Measurements from ENCODE around the gene BARX2.
"Not testable (repeated sequence)": the region's sequence is repeated elsewhere in the genome, so short reads cannot be mapped to it uniquely, and the experiment has no call there.

Gene BARX2

GRCh38 chr11:129375751-129376657 is at the start of gene BARX2:
Gene BARX2, plus strand, starts transcription at chr11:129375848. Its CDS starts 188 bp downstream, at chr11:129376036.
- Histone ChIP-seq H3K4me1 (ENCODE audit: control insufficient read depth, insufficient read depth, low read length) (peaks cover 17% of the 10 kb centered on the region), H3K27me3 (ENCODE audit: control insufficient read depth, insufficient read depth, low read length) (peaks cover 91% of the 10 kb centered on the region), H3K36me3 (ENCODE audit: control insufficient read depth, insufficient read depth, low read length) (no peaks in the 10 kb centered on the region), H3K4me3 (ENCODE audit: low read depth, low read length) (peak within 1 kb of the TSS; percentile 61), H3K9me3 (ENCODE audit: control insufficient read depth, insufficient read depth, low read depth, low read length) (no peaks in the 10 kb centered on the region), H3K9ac (ENCODE audit: low read length) (peak within 1 kb of the TSS; percentile 41), H3K27ac (ENCODE audit: low read depth, low read length) (no peak within 1 kb of the TSS)

- Histone ChIP-seq H3K4me3 (ENCODE audit: low read depth, low read length) (no peak overlapping the region), H3K27me3 (ENCODE audit: control insufficient read depth, insufficient read depth, low read length) (no peaks in the 10 kb centered on the region), H3K9me3 (ENCODE audit: control insufficient read depth, insufficient read depth, low read depth, low read length) (no peaks in the 10 kb centered on the region), H3K9ac (ENCODE audit: low read length) (no peak overlapping the region), H3K27ac (ENCODE audit: low read depth, low read length) (no peak overlapping the region), H3K36me3 (ENCODE audit: control insufficient read depth, insufficient read depth, low read length) (no peaks in the 10 kb centered on the region), H3K4me1 (ENCODE audit: control insufficient read depth, insufficient read depth, low read length) (peaks cover 10% of the 10 kb centered on the region; the same call in 1 of the 2 replicates)
Observed at GRCh38 chr11:129326921-129327320, 48.7 kb upstream of the BARX2 start.

DNA sequence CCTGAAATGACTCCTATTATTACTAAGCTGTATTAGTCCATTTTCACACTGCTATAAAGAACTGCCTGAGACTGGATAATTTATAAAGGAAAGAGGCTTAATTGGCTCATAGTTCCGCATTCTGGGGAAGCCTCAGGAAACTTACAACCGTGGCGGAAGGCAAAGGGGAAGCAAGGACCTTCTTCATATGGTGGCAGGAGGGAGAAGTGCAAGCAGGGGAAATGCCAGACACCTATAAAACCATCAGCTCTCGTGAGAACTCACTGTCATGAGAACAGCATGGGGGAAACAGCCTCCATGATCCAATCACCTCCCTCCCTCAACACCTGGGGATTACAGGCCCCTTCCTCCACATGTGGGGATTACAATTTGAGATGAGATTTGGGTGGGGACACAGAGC is 47.9 kb upstream of the BARX2 start:
- H3K4me3 ChIP-seq (ENCODE audit: low read depth, low read length) = not testable (repeated sequence)

DNA sequence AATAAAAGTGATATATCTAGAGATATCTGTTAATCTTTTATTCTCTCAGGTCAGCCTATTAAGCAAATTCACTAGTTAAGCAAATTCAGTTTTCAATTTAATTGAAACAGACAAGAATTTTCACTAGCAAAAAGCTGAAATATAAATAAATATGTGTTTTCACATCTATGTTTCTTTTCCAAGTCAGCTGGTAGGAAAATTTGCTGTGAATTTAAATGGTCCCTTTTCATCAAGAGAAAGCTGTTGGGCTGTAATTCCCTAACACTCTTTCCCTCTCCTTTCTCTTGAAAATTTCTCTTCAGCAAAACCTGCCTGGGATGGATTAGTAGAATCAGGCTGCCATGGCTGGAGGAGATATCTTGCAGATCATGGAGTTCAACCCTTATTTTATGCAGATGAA is 46.9 kb upstream of the BARX2 start:
- Histone ChIP-seq H3K9ac (ENCODE audit: low read length) (no peak overlapping the region), H3K27ac (ENCODE audit: low read depth, low read length) (no peak overlapping the region), H3K36me3 (ENCODE audit: control insufficient read depth, insufficient read depth, low read length) (no peaks in the 10 kb centered on the region), H3K27me3 (ENCODE audit: control insufficient read depth, insufficient read depth, low read length) (no peaks in the 10 kb centered on the region), H3K9me3 (ENCODE audit: control insufficient read depth, insufficient read depth, low read depth, low read length) (no peaks in the 10 kb centered on the region), H3K4me1 (ENCODE audit: control insufficient read depth, insufficient read depth, low read length) (peaks cover 10% of the 10 kb centered on the region; the same call in 1 of the 2 replicates), H3K4me3 (ENCODE audit: low read depth, low read length) (no peak overlapping the region)

More for the DNA sequence above, 47.9 kb upstream of the BARX2 start:
- not testable (repeated sequence) for H3K27me3 ChIP-seq (ENCODE audit: control insufficient read depth, insufficient read depth, low read length); H3K27ac ChIP-seq (ENCODE audit: low read depth, low read length); H3K36me3 ChIP-seq (ENCODE audit: control insufficient read depth, insufficient read depth, low read length); H3K9me3 ChIP-seq (ENCODE audit: control insufficient read depth, insufficient read depth, low read depth, low read length); H3K9ac ChIP-seq (ENCODE audit: low read length)
- H3K4me1 ChIP-seq (ENCODE audit: control insufficient read depth, insufficient read depth, low read length) = peaks cover 10% of the 10 kb centered on the region; the same call in 1 of the 2 replicates

DNA sequence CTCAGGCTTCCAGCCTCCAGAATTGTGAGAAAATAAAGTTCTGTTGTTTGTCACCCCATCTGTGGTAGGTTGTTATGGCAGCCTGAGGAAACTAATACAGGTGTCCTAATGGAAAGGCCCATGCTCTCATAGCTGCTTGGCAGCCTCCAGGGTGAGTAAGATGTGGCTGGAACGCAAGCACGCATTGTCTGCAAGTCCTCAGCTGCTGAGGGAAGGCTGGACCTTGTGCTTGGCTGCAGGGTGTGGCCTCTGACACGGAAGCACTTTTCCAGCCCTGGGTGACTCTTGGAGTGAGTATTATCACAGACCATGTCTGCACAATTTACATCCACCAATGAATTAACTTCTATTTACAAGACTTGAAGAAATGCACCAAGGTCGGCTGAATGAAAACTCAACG is 44.4 kb upstream of the BARX2 start:
- no peaks in the 10 kb centered on the region for H3K9me3 ChIP-seq (ENCODE audit: control insufficient read depth, insufficient read depth, low read depth, low read length)
- no peak overlapping the region for H3K9ac ChIP-seq (ENCODE audit: low read length)
- no peaks in the 10 kb centered on the region for H3K36me3 ChIP-seq (ENCODE audit: control insufficient read depth, insufficient read depth, low read length)
- no peak overlapping the region for H3K4me3 ChIP-seq (ENCODE audit: low read depth, low read length)
- no peaks in the 10 kb centered on the region for H3K27me3 ChIP-seq (ENCODE audit: control insufficient read depth, insufficient read depth, low read length)
- H3K4me1 ChIP-seq (ENCODE audit: control insufficient read depth, insufficient read depth, low read length) = no peaks in the 10 kb centered on the region
- no peak overlapping the region for H3K27ac ChIP-seq (ENCODE audit: low read depth, low read length)

GRCh38 chr11:129331871-129332274 is 43.8 kb upstream of the BARX2 start:
- no peaks in the 10 kb centered on the region for H3K9me3 ChIP-seq (ENCODE audit: control insufficient read depth, insufficient read depth, low read depth, low read length)
- no peaks in the 10 kb centered on the region for H3K36me3 ChIP-seq (ENCODE audit: control insufficient read depth, insufficient read depth, low read length)
- H3K27ac ChIP-seq (ENCODE audit: low read depth, low read length) = no peak overlapping the region
- H3K4me1 ChIP-seq (ENCODE audit: control insufficient read depth, insufficient read depth, low read length) = no peaks in the 10 kb centered on the region
- no peak overlapping the region for H3K9ac ChIP-seq (ENCODE audit: low read length)
- H3K27me3 ChIP-seq (ENCODE audit: control insufficient read depth, insufficient read depth, low read length) = no peaks in the 10 kb centered on the region
- H3K4me3 ChIP-seq (ENCODE audit: low read depth, low read length) = no peak overlapping the region

DNA sequence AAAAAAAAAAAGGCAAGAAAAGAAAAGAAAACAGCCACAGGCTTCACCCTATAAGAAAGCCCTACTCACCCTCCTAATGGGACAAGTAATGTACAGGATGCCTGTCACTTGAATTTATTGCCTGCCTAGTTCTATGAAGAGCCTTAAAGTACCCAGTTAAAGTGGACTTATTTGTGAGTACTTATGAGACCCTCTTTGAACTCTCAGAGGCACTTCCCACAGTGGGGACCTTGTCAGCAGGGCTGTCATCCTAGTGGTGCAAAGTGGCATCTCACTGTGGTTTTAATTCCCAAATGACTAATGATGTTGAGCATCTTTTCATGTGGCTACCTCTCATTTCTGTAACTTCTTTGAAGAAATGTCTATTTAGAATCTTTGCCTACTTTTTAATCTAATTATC is 41.8 kb upstream of the BARX2 start:
- H3K36me3 ChIP-seq (ENCODE audit: control insufficient read depth, insufficient read depth, low read length) = no peaks in the 10 kb centered on the region
- no peak overlapping the region for H3K27ac ChIP-seq (ENCODE audit: low read depth, low read length)
- no peaks in the 10 kb centered on the region for H3K9me3 ChIP-seq (ENCODE audit: control insufficient read depth, insufficient read depth, low read depth, low read length)
- no peaks in the 10 kb centered on the region for H3K27me3 ChIP-seq (ENCODE audit: control insufficient read depth, insufficient read depth, low read length)
- H3K9ac ChIP-seq (ENCODE audit: low read length) = no peak overlapping the region
- H3K4me1 ChIP-seq (ENCODE audit: control insufficient read depth, insufficient read depth, low read length) = no peaks in the 10 kb centered on the region
- H3K4me3 ChIP-seq (ENCODE audit: low read depth, low read length) = no peak overlapping the region

- not testable (repeated sequence) for H3K27me3 ChIP-seq (ENCODE audit: control insufficient read depth, insufficient read depth, low read length); H3K27ac ChIP-seq (ENCODE audit: low read depth, low read length); H3K4me3 ChIP-seq (ENCODE audit: low read depth, low read length); H3K4me1 ChIP-seq (ENCODE audit: control insufficient read depth, insufficient read depth, low read length); H3K36me3 ChIP-seq (ENCODE audit: control insufficient read depth, insufficient read depth, low read length); H3K9ac ChIP-seq (ENCODE audit: low read length); H3K9me3 ChIP-seq (ENCODE audit: control insufficient read depth, insufficient read depth, low read depth, low read length)
Observed at GRCh38 chr11:129344301-129344940, 31.2 kb upstream of the BARX2 start.

GRCh38 chr11:129346916-129347315 is 28.7 kb upstream of the BARX2 start:
- H3K9me3 ChIP-seq (ENCODE audit: control insufficient read depth, insufficient read depth, low read depth, low read length) = peaks cover 6% of the 10 kb centered on the region
- H3K36me3 ChIP-seq (ENCODE audit: control insufficient read depth, insufficient read depth, low read length) = no peaks in the 10 kb centered on the region
- H3K27me3 ChIP-seq (ENCODE audit: control insufficient read depth, insufficient read depth, low read length) = no peaks in the 10 kb centered on the region
- H3K4me1 ChIP-seq (ENCODE audit: control insufficient read depth, insufficient read depth, low read length) = no peaks in the 10 kb centered on the region
- no peak overlapping the region for H3K9ac ChIP-seq (ENCODE audit: low read length)
- no peak overlapping the region for H3K4me3 ChIP-seq (ENCODE audit: low read depth, low read length)
- no peak overlapping the region for H3K27ac ChIP-seq (ENCODE audit: low read depth, low read length)

DNA sequence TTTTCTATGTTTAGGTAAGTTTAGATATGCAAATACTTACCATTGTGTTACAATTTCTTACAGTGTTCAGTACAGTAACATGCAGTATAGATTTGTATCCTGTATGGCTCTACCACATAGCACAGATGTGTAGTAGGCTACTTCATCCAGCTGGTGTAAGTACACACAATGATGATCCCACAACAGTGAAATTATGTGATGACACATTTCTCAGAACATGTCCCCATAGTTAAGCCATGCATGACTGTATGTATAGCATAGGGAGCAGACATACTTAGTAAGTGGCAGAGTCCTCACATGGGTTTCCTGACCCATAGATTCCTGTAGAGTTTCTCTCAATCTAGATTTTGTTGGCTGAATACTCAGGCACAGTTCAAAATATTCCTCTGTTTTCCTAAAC is 26.8 kb upstream of the BARX2 start:
- no peaks in the 10 kb centered on the region for H3K4me1 ChIP-seq (ENCODE audit: control insufficient read depth, insufficient read depth, low read length)

DNA sequence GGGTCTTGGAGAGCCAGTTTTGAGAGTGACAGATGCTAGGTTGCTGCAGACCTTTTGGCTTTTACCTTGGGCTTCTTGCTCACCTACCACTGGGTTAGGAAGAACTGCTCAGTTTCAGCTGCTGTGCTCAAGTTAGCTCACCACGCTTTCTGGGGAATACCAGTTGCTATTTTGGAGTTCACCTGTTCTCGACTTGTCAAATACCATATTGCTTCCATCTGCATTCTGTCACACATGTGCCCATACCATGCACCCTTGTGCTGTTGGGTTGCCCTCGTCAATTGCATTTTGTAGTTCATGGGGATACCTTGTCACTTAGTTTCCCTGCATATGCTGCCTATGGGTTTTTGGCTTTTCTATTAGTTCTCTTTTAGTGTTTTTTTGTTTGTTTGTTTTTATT is 23.0 kb upstream of the BARX2 start:
- no peaks in the 10 kb centered on the region; the same call in 1 of the 2 replicates for H3K27me3 ChIP-seq (ENCODE audit: control insufficient read depth, insufficient read depth, low read length)
- no peak overlapping the region for H3K9ac ChIP-seq (ENCODE audit: low read length)
- H3K4me3 ChIP-seq (ENCODE audit: low read depth, low read length) = no peak overlapping the region
- no peak overlapping the region for H3K27ac ChIP-seq (ENCODE audit: low read depth, low read length)
- H3K36me3 ChIP-seq (ENCODE audit: control insufficient read depth, insufficient read depth, low read length) = no peaks in the 10 kb centered on the region
- H3K4me1 ChIP-seq (ENCODE audit: control insufficient read depth, insufficient read depth, low read length) = no peaks in the 10 kb centered on the region
- H3K9me3 ChIP-seq (ENCODE audit: control insufficient read depth, insufficient read depth, low read depth, low read length) = no peaks in the 10 kb centered on the region

More for the DNA sequence above, 26.8 kb upstream of the BARX2 start:
- H3K36me3 ChIP-seq (ENCODE audit: control insufficient read depth, insufficient read depth, low read length) = no peaks in the 10 kb centered on the region
- H3K27me3 ChIP-seq (ENCODE audit: control insufficient read depth, insufficient read depth, low read length) = no peaks in the 10 kb centered on the region; the same call in 1 of the 2 replicates
- H3K4me3 ChIP-seq (ENCODE audit: low read depth, low read length) = no peak overlapping the region
- no peak overlapping the region for H3K27ac ChIP-seq (ENCODE audit: low read depth, low read length)
- H3K9ac ChIP-seq (ENCODE audit: low read length) = no peak overlapping the region
- H3K9me3 ChIP-seq (ENCODE audit: control insufficient read depth, insufficient read depth, low read depth, low read length) = peaks cover 6% of the 10 kb centered on the region

All from HUES6 (cell line).